HepG2 (cell line): ENCODE data around the gene RNF123. TPM values are rescaled to one million over a fixed set of nuclear protein-coding genes. Genes with fewer than 3 reads are reported as not detected.

Experiments
- AKAP8 ChIP-seq: sonication (generic); formaldehyde crosslinking; IDR thresholded peaks from 2 replicates; pipeline ENCODE4 v1.5.1; 2020; ENCODE audit warnings: mild to moderate bottlenecking, missing genetic modification reagents
- ARNT2 ChIP-seq: sonication (generic); formaldehyde crosslinking; IDR thresholded peaks from 2 replicates; pipeline ENCODE4 v1.8.0; 2022; ENCODE audit warnings: mild to moderate bottlenecking, low read depth, missing genetic modification reagents, moderate library complexity
- CAMTA2 ChIP-seq: sonication (generic); formaldehyde crosslinking; IDR thresholded peaks from 2 replicates; pipeline ENCODE4 v1.4.0; 2020; ENCODE audit warnings: mild to moderate bottlenecking, missing genetic modification reagents, borderline replicate concordance
- GATAD2A ChIP-seq: IDR thresholded peaks from 2 replicates; pipeline ENCODE4 v1.6.1; 2016
- GFI1 ChIP-seq: sonication (generic); formaldehyde crosslinking; IDR thresholded peaks from 2 replicates; pipeline ENCODE4 v1.5.0; 2020; ENCODE audit warnings: missing genetic modification reagents, mild to moderate bottlenecking, borderline replicate concordance
- GMEB1 ChIP-seq: sonication (generic); formaldehyde crosslinking; IDR thresholded peaks from 2 replicates; pipeline ENCODE4 v1.5.1; 2020; ENCODE audit warnings: missing genetic modification reagents, mild to moderate bottlenecking, borderline replicate concordance
- HIVEP1 ChIP-seq: sonication (generic); formaldehyde crosslinking; IDR thresholded peaks from 2 replicates; pipeline ENCODE4 v1.4.0; 2020; ENCODE audit warnings: mild to moderate bottlenecking, missing genetic modification reagents
- HNF4G ChIP-seq, 2 experiments: sonication (generic) in 1 of 2; formaldehyde crosslinking in 1 of 2; IDR thresholded peaks; 2 replicates each; pipeline versions ENCODE4 v1.4.0 to v1.6.1; 2011 to 2020; ENCODE audit warnings: borderline replicate concordance in 2 of 2, low read depth in 2 of 2, mild to moderate bottlenecking in 2 of 2, low read length in 1 of 2, missing genetic modification reagents in 1 of 2, moderate library complexity in 1 of 2
- MAFF ChIP-seq: IDR thresholded peaks from 2 replicates; pipeline ENCODE4 v1.6.1; 2011; ENCODE audit warnings: low read depth, low read length, improper control_type of control experiment
- MEIS2 ChIP-seq: sonication (generic); formaldehyde crosslinking; IDR thresholded peaks from 2 replicates; pipeline ENCODE4 v1.9.0; 2021; ENCODE audit warnings: mild to moderate bottlenecking, missing genetic modification reagents
- MXD1 ChIP-seq: sonication (generic); formaldehyde crosslinking; IDR thresholded peaks from 2 replicates; pipeline ENCODE4 v1.4.0; 2020; ENCODE audit warnings: mild to moderate bottlenecking, missing genetic modification reagents
- NRL ChIP-seq: sonication (generic); formaldehyde crosslinking; IDR thresholded peaks from 2 replicates; pipeline ENCODE4 v1.5.0; 2020; ENCODE audit warnings: missing genetic modification reagents, mild to moderate bottlenecking, moderate library complexity, borderline replicate concordance
- PAF1 ChIP-seq: IDR thresholded peaks from 2 replicates; pipeline ENCODE4 v1.6.1; 2016; ENCODE audit warnings: missing genetic modification reagents, missing compliant biosample characterization
- SCMH1 ChIP-seq: sonication (generic); formaldehyde crosslinking; IDR thresholded peaks from 2 replicates; pipeline ENCODE4 v1.9.0; 2021; ENCODE audit warnings: missing genetic modification reagents, mild to moderate bottlenecking, borderline replicate concordance
- STAT6 ChIP-seq: sonication (generic); formaldehyde crosslinking; IDR thresholded peaks from 2 replicates; pipeline ENCODE4 v1.4.0; 2020; ENCODE audit warnings: missing genetic modification reagents, mild to moderate bottlenecking, borderline replicate concordance
- THAP7 ChIP-seq: sonication (generic); formaldehyde crosslinking; IDR thresholded peaks from 2 replicates; pipeline ENCODE4 v1.8.1; 2023; ENCODE audit warnings: mild to moderate bottlenecking, missing genetic modification reagents
- ZKSCAN8 ChIP-seq: IDR thresholded peaks from 2 replicates; pipeline ENCODE4 v1.6.1; 2016; ENCODE audit warnings: borderline replicate concordance, missing genetic modification reagents, missing compliant biosample characterization
- ZNF180 ChIP-seq: sonication (generic); formaldehyde crosslinking; IDR thresholded peaks from 2 replicates; pipeline ENCODE4 v1.4.0; 2020; ENCODE audit warnings: low read depth, missing genetic modification reagents, borderline replicate concordance
- ZNF326 ChIP-seq: sonication (generic); formaldehyde crosslinking; IDR thresholded peaks from 2 replicates; pipeline ENCODE4 v1.4.0; 2020; ENCODE audit warnings: missing genetic modification reagents, borderline replicate concordance
- ZNF333 ChIP-seq: sonication (generic); formaldehyde crosslinking; IDR thresholded peaks from 2 replicates; pipeline ENCODE4 v1.4.0; 2020; ENCODE audit warnings: mild to moderate bottlenecking, missing genetic modification reagents, borderline replicate concordance
- ZNF343 ChIP-seq: sonication (generic); formaldehyde crosslinking; IDR thresholded peaks from 2 replicates; pipeline ENCODE4 v1.4.0; 2020; ENCODE audit warnings: mild to moderate bottlenecking, missing genetic modification reagents
- ZNF441 ChIP-seq: sonication (generic); formaldehyde crosslinking; IDR thresholded peaks from 2 replicates; pipeline ENCODE4 v1.7.0; 2021; ENCODE audit warnings: missing genetic modification reagents, borderline replicate concordance
- ZNF446 ChIP-seq: sonication (generic); formaldehyde crosslinking; IDR thresholded peaks from 2 replicates; pipeline ENCODE4 v1.5.0; 2020; ENCODE audit warnings: mild to moderate bottlenecking, missing genetic modification reagents
- ZNF556 ChIP-seq: sonication (generic); formaldehyde crosslinking; IDR thresholded peaks from 2 replicates; pipeline ENCODE4 v1.4.0; 2020; ENCODE audit warnings: mild to moderate bottlenecking, missing genetic modification reagents, borderline replicate concordance
- ZNF605 ChIP-seq: sonication (generic); formaldehyde crosslinking; IDR thresholded peaks from 2 replicates; pipeline ENCODE4 v1.8.0; 2022; ENCODE audit warnings: mild to moderate bottlenecking, missing genetic modification reagents
- ZNF766 ChIP-seq: sonication (generic); formaldehyde crosslinking; IDR thresholded peaks from 2 replicates; pipeline ENCODE4 v1.5.0; 2020; ENCODE audit warnings: missing genetic modification reagents, borderline replicate concordance
- ZNF777 ChIP-seq: sonication (generic); formaldehyde crosslinking; IDR thresholded peaks from 2 replicates; pipeline ENCODE4 v1.4.0; 2020; ENCODE audit warnings: missing genetic modification reagents
- polyA plus RNA-seq, 8 experiments: library from polyadenylated mRNA; depleted of rRNA in 3 of 8; stranded (reverse) in 7 of 8; unstranded in 1 of 8; fragments of >200 nt; fragmentation: Illumina TruSeq in 4 of 8; extraction: Trizol in 4 of 8; gene quantifications; 2 replicates each; pipeline versions ENCODE4 v1.2.1 to v1.2.3, GENCODE V29; 2011 to 2016; ENCODE audit warnings: low read depth in 4 of 8, missing spikeins in 1 of 8, mixed read lengths in 1 of 8; ENCODE audit not compliant: insufficient read depth in 1 of 8
- total RNA-seq, 5 experiments: library from RNA; depleted of rRNA; stranded (reverse); fragments of >200 nt; fragmentation: Illumina TruSeq; extraction: Trizol; gene quantifications; 2 replicates each; pipeline ENCODE4 v1.2.3, GENCODE V29; 2016; ENCODE audit warnings: low read depth in 1 of 5

The RNF123 gene
- total and polyA plus RNA-seq, 2 of the 13 experiments (the other 11 are each of a cell fraction or from before 2014, with no cell fraction given) = 29.9 to 82.2 TPM

GRCh38 chr3:49666592-49666991, 22.8 kb upstream of the RNF123 start (continued):
- TF ChIP-seq GATAD2A (peak; percentile 65), CAMTA2 (no peak), ZKSCAN8 (CRISPR knock-in tag) (no peak), ARNT2 (CRISPR knock-in tag) (no peak), ZNF766 (CRISPR knock-in tag) (no peak), SCMH1 (CRISPR knock-in tag) (no peak), ZNF343 (no peak), ZNF556 (CRISPR knock-in tag) (no peak), STAT6 (CRISPR knock-in tag) (no peak), ZNF446 (CRISPR knock-in tag) (no peak), GMEB1 (CRISPR knock-in tag) (no peak), ZNF333 (CRISPR knock-in tag) (no peak), MAFF (no peak), PAF1 (CRISPR knock-in tag) (no peak), MEIS2 (CRISPR knock-in tag) (no peak), AKAP8 (CRISPR knock-in tag) (peak; percentile 20; the same call in 1 of the 2 replicates), ZNF326 (no peak), ZNF441 (0 out of 2 replicates have a peak, but pooled peaks have one; percentile 5), ZNF180 (CRISPR knock-in tag) (no peak), NRL (CRISPR knock-in tag) (no peak), MXD1 (no peak), ZNF777 (CRISPR knock-in tag) (no peak), THAP7 (CRISPR knock-in tag) (no peak), ZNF605 (no peak), GFI1 (no peak), HNF4G (IDR thresholded peaks at IDR 0.05; ENCODE audit: borderline replicate concordance, low read depth, low read length) (peak; percentile 96), HNF4G (CRISPR knock-in tag; IDR thresholded peaks at IDR 0.05; ENCODE audit: borderline replicate concordance, low read depth) (peak; percentile 95), HIVEP1 (CRISPR knock-in tag) (no peak)
